Common myeloid progenitor, CD34-positive (primary cell): ENCODE measurements around the gene COMT.

Experiments
- CTCF ChIA-PET: fragments of 350-600 bp; sonication (Branson Sonifier 250); formaldehyde crosslinking; loops from one replicate; lab custom pipeline; 2021; ENCODE audit warnings: antibody characterized with exemption; lab: Charles Lee
- POLR2A ChIA-PET: fragments of 350-600 bp; sonication (Branson Sonifier 250); formaldehyde crosslinking; loops from one replicate; lab custom pipeline; 2021; ENCODE audit warnings: antibody characterized with exemption; lab: Charles Lee
- DNase-seq, 3 donors: peaks; one replicate each; pipeline versions ENCODE4 v3.0.0 to v3.0.0-alpha.2; 2013
- H3K27ac ChIP-seq, 2 experiments: 1 replicate in 1 of 2; 2 replicates in 1 of 2; pipeline ENCODE4 v1.7.0; 2013; ENCODE audit warnings: inconsistent platforms in 2 of 2, low read length in 2 of 2, mild to moderate bottlenecking in 2 of 2, low read depth in 1 of 2, moderate library complexity in 1 of 2; ENCODE audit not compliant: severe bottlenecking in 2 of 2, insufficient read depth in 1 of 2, poor library complexity in 1 of 2
- H3K27me3 ChIP-seq, 5 experiments: replicated peaks in 2 of 5; 1 replicate in 3 of 5; 2 replicates in 2 of 5; pipeline versions ENCODE4 v1.6.1 to v1.7.0; 2013; ENCODE audit warnings: low read length in 4 of 5, mild to moderate bottlenecking in 2 of 5, moderate library complexity in 2 of 5, inconsistent platforms in 1 of 5; ENCODE audit not compliant: insufficient read depth in 5 of 5, control insufficient read depth in 4 of 5
- H3K36me3 ChIP-seq, 4 experiments: 1 replicate in 2 of 4; 2 replicates in 2 of 4; pipeline versions ENCODE4 v1.6.1 to v1.7.0; 2013; ENCODE audit warnings: low read length in 3 of 4, control low read depth in 1 of 4, mild to moderate bottlenecking in 1 of 4; ENCODE audit not compliant: control insufficient read depth in 4 of 4, insufficient read depth in 4 of 4
- H3K4me1 ChIP-seq, 4 experiments: 1 replicate in 3 of 4; 2 replicates in 1 of 4; pipeline versions ENCODE4 v1.6.1 to v1.7.1; 2013; ENCODE audit warnings: low read length in 3 of 4, mild to moderate bottlenecking in 3 of 4, control low read depth in 1 of 4, inconsistent platforms in 1 of 4, moderate library complexity in 1 of 4; ENCODE audit not compliant: control insufficient read depth in 4 of 4, insufficient read depth in 4 of 4; ENCODE audit errors: control extremely low read depth in 1 of 4
- H3K4me3 ChIP-seq, 7 experiments: 1 replicate in 4 of 7; 2 replicates in 3 of 7; pipeline versions ENCODE4 v1.5.1 to v1.7.0; 2013; ENCODE audit warnings: mild to moderate bottlenecking in 7 of 7, low read length in 6 of 7, moderate library complexity in 6 of 7, inconsistent platforms in 2 of 7, low read depth in 2 of 7, control low read depth in 1 of 7; ENCODE audit not compliant: insufficient read depth in 4 of 7, control insufficient read depth in 1 of 7; ENCODE audit errors: extremely low read depth in 1 of 7
- H3K9me3 ChIP-seq, 5 experiments: 1 replicate in 4 of 5; 2 replicates in 1 of 5; pipeline versions ENCODE4 v1.6.1 to v1.7.1; 2013; ENCODE audit warnings: low read length in 4 of 5, mild to moderate bottlenecking in 2 of 5, inconsistent platforms in 1 of 5, low read depth in 1 of 5, moderate library complexity in 1 of 5; ENCODE audit not compliant: control insufficient read depth in 4 of 5, insufficient read depth in 2 of 5; ENCODE audit errors: control extremely low read depth in 1 of 5
- WGBS: methylation state at CpG from one replicate; pipeline ENCODE4 v1.1.5; 2013; ENCODE audit not compliant: insufficient coverage; 5-methylcytosine and 5-hydroxymethylcytosine counted together

COMT gene

DNA sequence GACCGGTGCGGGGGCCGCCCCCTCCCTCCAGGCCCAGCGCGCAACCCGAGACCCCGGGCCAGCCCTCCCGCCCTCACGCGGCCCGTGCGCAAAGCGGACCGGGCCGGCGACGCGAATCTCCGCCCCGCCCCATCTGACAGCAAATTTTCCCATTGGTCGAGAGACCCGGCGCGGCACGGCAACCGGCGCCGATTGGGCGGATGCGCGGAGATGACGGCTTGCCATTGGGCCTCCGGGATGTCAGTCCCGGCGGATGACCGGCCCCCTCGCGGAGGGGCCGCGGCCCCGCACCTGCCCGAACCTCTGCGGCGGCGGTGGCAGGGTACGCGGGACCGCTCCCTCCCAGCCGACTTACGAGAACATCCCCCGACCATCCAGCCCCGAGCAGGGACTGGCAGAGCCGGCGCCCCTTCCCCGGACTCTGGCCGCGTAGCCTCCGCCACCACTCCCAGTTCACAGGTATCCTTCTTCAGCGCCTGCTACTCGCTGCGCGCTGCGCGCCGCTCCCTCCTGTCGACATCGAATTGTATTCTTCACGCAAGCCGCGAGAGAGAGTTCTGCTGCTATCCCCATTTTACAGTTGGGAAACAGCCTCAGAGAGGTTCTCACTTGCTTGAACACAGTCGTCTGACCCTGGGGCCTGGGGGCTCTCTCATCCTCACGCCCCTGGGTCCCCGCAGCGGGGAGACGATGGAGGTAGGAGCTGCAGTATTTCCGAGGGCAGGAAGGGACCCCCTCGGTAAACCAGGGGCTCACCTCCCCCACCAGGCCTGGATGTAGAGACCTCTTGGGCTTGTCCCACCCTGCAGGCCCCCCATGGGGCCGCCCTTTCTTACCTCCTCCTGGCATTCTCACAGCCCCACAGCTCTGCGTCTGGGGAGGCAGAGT, 75.4 kb downstream of the COMT start, which contains the start of gene ARVCF:
Gene ARVCF (minus strand): TSS at position 90 of the 888 bp plus-strand sequence. CDS start 26,029 bp downstream, outside the sequence.
- H3K27ac ChIP-seq: peak within 1 kb of the TSS in 1 of 2 experiments; percentile 49
- CTCF ChIA-PET: interaction anchor here (2.9 kb wide), 1 partner anchor 46 kb away, joined by 20 read pairs; no protein-coding TSS in a partner anchor

DNA sequence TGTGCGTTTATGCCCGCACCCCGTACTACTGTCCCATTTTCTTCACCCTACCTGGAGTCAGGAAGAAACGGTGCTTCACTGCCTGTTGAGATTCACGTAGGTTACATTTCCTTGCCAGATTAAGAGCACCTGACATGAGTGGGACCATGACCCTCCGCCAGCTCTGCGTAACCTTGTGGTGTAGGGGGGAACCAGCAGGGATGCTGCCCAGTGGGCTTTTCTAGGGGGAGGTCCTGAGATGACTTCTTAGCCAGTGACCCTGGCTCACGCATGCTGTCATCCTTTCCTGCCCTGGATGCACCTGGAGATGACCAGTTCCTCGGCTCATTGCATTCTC, 76.0 kb downstream of the COMT start:
- H3K27me3 ChIP-seq: peaks cover 0 to 36% (median 17%) of the 10 kb centered on the region in 5 experiments
- CTCF ChIA-PET: interaction anchor here (2.9 kb wide), 1 partner anchor 46 kb away, joined by 20 read pairs; no protein-coding TSS in a partner anchor
- POLR2A ChIA-PET: interaction anchor here (1.0 kb wide), 1 partner anchor 43 kb away, joined by 3 read pairs; no protein-coding TSS in a partner anchor
- no peaks in the 10 kb centered on the region for H3K36me3 ChIP-seq
- H3K4me1 ChIP-seq: peaks cover 7 to 49% (median 43%) of the 10 kb centered on the region in 4 experiments
- no peak for DNase-seq
- H3K9me3 ChIP-seq: no peaks in the 10 kb centered on the region
- H3K4me3 ChIP-seq: no peak overlapping the region
- 54% methylated on average over 7 of the region's 9 CpGs for WGBS
- no peak overlapping the region for H3K27ac ChIP-seq

More for the DNA sequence above, 75.4 kb downstream of the COMT start, which contains the start of gene ARVCF:
- POLR2A ChIA-PET: no interaction called here
- Histone ChIP-seq H3K4me3 (peak within 1 kb of the TSS; percentile 47 to 85 (median 68)), H3K9me3 (no peaks in the 10 kb centered on the region), H3K36me3 (no peaks in the 10 kb centered on the region), H3K4me1 (peaks cover 4 to 45% (median 39%) of the 10 kb centered on the region in 4 experiments), H3K27me3 (peaks cover 0 to 36% (median 17%) of the 10 kb centered on the region in 5 experiments)
- whole genome bisulfite sequencing: 1% methylated on average over 78 of the region's 79 CpGs
- DNase-seq: peak; percentile 91 to 93 (median 92)

DNA sequence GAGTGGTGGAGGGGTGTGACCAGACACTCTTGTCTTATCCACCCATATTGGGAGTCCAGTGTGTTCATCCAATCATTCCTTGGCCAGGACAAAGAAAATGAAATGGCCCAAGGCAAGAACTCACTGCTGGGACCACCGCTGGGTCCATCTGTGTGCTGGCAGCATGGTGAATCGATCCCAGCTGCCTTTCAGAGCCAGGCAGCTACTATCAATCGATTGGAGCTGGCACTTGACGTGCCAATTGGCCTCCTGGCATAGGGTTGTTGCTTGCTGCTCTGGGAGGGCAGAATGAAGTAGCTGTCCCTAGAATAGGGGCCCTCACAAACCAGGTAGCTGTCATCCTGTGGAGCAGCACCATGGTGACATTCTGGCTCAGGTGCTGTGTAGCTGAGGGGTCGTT, 76.4 kb downstream of the COMT start:
- Histone ChIP-seq H3K36me3 (no peaks in the 10 kb centered on the region), H3K27ac (no peak overlapping the region), H3K27me3 (peaks cover 0 to 36% (median 17%) of the 10 kb centered on the region in 5 experiments), H3K4me1 (peaks cover 10 to 51% (median 43%) of the 10 kb centered on the region in 4 experiments), H3K4me3 (no peak overlapping the region), H3K9me3 (no peaks in the 10 kb centered on the region)
- WGBS: 87% methylated on average over 4 of the region's 5 CpGs
- ChIA-PET CTCF (interaction anchor here (2.9 kb wide), 1 partner anchor 47 kb away, joined by 20 read pairs; no protein-coding TSS in a partner anchor), POLR2A (interaction anchor here (1.0 kb wide), 1 partner anchor 43 kb away, joined by 3 read pairs; no protein-coding TSS in a partner anchor)
- DNase-seq: no peak
